Neutrophil (primary cell): Measurements from ENCODE around the gene TSEN54.

Experiments used
- H3K27ac ChIP-seq: fragments of 200-600 bp; sonication (generic); 2 replicates; pipeline ENCODE4 v1.5.1; 2016; ENCODE audit warnings: mild to moderate bottlenecking, moderate library complexity
- H3K27me3 ChIP-seq: fragments of 200-600 bp; sonication (generic); 2 replicates; pipeline ENCODE4 v1.6.0; 2016; ENCODE audit warnings: mild to moderate bottlenecking
- H3K36me3 ChIP-seq: fragments of 200-600 bp; sonication (generic); 2 replicates; pipeline ENCODE4 v1.5.1; 2017
- H3K4me1 ChIP-seq, 2 experiments: fragments of 200-600 bp in 1 of 2; sonication (generic) in 1 of 2; 1 replicate in 1 of 2; 2 replicates in 1 of 2; pipeline versions ENCODE4 v1.5.1 to v1.6.1; 2013 to 2016; ENCODE audit warnings: low read depth in 1 of 2, low read length in 1 of 2, mild to moderate bottlenecking in 1 of 2, moderate library complexity in 1 of 2; ENCODE audit not compliant: control insufficient read depth in 1 of 2, insufficient read depth in 1 of 2
- H3K4me3 ChIP-seq, 2 experiments: fragments of 200-600 bp in 1 of 2; sonication (generic) in 1 of 2; 1 replicate in 1 of 2; 2 replicates in 1 of 2; pipeline ENCODE4 v1.5.1; 2013 to 2016; ENCODE audit warnings: low read depth in 1 of 2, low read length in 1 of 2, mild to moderate bottlenecking in 1 of 2, moderate library complexity in 1 of 2
- H3K9me3 ChIP-seq: fragments of 200-600 bp; sonication (generic); 2 replicates; pipeline ENCODE4 v1.5.1; 2016
- TF ChIP-seq, protein P1 (sequence below): fragments of 200-600 bp; sonication (generic); IDR thresholded peaks from 2 replicates; pipeline ENCODE4 v1.5.1; 2016; ENCODE audit warnings: antibody characterized with exemption

The TSEN54 gene

DNA sequence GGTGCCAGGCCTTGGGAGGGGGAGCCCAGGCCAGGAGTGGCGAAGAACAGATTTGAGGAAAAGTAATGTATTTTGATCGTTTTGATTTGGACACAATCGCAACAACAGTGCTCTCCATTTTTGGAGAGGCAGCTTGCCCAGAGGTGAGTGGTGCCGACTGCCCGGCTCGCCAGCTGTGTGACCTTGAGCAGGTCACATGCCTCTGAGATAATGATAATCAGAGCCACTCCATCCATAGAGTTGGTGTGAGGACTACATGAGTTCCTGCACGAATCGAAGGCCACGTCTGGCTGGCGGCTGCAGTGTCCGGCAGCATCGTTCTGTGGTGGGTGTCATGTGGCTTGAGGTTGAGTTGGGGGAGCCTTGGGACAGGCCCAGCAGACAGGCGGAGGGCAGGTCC, 29.9 kb downstream of the TSEN54 start:
- Histone ChIP-seq H3K27ac (no peak overlapping the region), H3K36me3 (no peaks in the 10 kb centered on the region), H3K9me3 (no peaks in the 10 kb centered on the region), H3K4me3 (no peak overlapping the region), H3K27me3 (no peaks in the 10 kb centered on the region), H3K4me1 (no peaks in the 10 kb centered on the region)
- TF ChIP-seq, protein P1, sequence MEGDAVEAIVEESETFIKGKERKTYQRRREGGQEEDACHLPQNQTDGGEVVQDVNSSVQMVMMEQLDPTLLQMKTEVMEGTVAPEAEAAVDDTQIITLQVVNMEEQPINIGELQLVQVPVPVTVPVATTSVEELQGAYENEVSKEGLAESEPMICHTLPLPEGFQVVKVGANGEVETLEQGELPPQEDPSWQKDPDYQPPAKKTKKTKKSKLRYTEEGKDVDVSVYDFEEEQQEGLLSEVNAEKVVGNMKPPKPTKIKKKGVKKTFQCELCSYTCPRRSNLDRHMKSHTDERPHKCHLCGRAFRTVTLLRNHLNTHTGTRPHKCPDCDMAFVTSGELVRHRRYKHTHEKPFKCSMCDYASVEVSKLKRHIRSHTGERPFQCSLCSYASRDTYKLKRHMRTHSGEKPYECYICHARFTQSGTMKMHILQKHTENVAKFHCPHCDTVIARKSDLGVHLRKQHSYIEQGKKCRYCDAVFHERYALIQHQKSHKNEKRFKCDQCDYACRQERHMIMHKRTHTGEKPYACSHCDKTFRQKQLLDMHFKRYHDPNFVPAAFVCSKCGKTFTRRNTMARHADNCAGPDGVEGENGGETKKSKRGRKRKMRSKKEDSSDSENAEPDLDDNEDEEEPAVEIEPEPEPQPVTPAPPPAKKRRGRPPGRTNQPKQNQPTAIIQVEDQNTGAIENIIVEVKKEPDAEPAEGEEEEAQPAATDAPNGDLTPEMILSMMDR: no peak

DNA sequence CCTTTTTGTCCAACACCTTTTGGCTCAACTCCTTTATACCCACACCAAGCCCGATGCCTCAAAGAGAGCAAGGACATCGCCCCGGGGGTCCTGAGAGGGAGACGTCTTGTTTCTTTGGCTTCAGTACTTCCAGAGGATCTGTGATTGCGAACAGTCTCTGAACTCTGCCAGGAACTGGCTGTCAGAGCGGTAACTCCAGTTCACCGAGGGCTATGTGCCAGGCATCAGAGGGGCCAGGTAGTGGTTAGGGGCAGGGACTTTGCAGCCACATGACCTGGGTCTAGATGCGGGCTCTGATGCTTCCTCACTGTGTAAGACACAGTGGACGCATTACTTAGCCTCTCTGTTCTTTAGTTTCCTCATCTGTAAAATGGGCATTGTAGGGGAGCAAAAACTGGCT, 30.8 kb downstream of the TSEN54 start:
- Histone ChIP-seq H3K36me3 (no peaks in the 10 kb centered on the region), H3K27ac (no peak overlapping the region), H3K9me3 (no peaks in the 10 kb centered on the region), H3K27me3 (no peaks in the 10 kb centered on the region), H3K4me3 (no peak overlapping the region), H3K4me1 (no peaks in the 10 kb centered on the region)
- TF ChIP-seq, protein P1: no peak

DNA sequence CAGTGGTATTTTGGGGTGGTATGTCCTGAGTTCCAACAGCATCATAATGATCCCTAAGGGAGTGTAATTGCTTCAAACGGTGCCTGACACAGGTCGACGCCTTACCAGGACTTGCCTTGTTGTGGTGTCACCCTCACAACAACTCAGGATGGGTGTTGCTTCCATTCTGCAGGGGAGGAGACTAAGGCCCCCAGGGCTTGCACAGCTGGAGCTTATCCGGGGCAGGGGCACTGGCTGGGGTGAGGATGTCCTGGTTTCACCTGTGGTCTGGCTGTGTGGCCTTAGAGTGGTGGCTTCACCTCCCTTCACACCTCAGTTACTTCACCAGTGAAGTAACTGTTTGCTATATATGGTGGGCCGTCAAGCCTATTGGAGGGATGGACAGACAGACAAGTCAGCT, 32.5 kb downstream of the TSEN54 start:
- Histone ChIP-seq H3K4me1 (no peaks in the 10 kb centered on the region), H3K9me3 (no peaks in the 10 kb centered on the region), H3K36me3 (no peaks in the 10 kb centered on the region), H3K4me3 (no peak overlapping the region), H3K27me3 (no peaks in the 10 kb centered on the region), H3K27ac (no peak overlapping the region)
- TF ChIP-seq, protein P1: no peak

DNA sequence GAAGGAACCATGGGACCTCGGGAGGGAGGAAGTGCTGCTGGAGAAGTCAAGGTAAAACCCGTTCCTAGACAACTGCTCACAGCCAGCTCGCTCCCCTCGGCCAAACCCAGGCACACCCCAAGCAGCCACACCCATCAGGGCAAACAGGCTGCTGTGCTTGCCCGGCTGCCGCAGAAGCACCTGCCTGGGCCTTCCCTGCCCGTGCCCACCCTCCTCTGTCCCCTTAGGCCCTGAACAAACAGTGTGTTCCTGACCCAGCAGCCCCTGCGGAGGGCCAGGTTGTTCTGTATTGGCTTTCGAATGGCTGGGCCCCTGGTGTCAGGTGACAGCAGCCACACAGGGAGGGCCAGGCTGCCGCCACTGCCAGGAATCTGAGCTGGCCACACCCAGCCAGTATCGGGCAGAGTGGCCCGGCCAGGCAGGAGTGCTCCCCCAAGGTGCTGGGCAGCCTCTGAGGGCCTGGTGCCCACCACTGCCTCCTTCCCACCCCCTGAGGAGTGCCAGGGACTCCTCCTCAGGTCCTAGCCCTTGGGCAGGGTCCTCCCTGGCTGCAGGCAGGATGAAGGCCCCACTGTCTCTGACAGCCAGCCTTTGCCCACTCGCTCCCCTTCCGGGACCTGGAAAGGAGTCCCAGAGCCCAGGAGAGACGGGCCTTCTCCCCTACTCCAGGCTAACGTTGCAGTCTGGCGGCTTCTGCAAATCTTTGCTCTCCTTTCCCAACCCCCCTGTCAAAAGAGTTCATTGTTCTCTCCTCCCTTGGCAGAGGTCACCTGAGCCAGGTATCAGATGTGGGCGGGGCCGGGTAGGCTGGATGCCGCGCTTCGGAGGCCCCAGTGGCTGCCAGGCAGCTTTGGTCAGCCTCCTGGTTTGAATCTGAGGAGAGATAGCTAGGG, 33.2 kb downstream of the TSEN54 start:
- Histone ChIP-seq H3K4me3 (no peak overlapping the region), H3K9me3 (no peaks in the 10 kb centered on the region), H3K36me3 (no peaks in the 10 kb centered on the region), H3K27ac (no peak overlapping the region), H3K27me3 (no peaks in the 10 kb centered on the region), H3K4me1 (no peaks in the 10 kb centered on the region)
- TF ChIP-seq, protein P1: no peak

DNA sequence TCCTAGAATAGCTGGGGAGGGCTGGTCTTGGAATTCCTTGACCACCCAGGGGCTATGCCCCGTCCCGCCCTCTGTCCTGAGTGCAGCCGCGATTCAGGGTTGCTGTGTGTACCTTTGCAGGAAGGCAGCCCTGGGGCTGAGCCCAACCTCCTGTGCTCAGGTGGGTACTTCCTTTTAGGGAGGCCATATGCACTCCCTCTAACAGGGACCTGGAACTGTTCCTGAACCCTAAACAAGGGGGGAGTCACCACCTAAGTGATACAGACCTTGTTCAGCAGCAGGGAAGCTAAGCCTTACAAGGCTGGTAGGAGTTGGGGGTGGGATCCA, 33.8 kb downstream of the TSEN54 start:
- TF ChIP-seq, protein P1: no peak
- no peaks in the 10 kb centered on the region for H3K36me3 ChIP-seq
- H3K4me1 ChIP-seq: no peaks in the 10 kb centered on the region
- H3K9me3 ChIP-seq: no peaks in the 10 kb centered on the region
- H3K4me3 ChIP-seq: no peak overlapping the region
- no peak overlapping the region for H3K27ac ChIP-seq
- H3K27me3 ChIP-seq: no peaks in the 10 kb centered on the region
